ENCODE results near the gene TGM2.

DNA sequence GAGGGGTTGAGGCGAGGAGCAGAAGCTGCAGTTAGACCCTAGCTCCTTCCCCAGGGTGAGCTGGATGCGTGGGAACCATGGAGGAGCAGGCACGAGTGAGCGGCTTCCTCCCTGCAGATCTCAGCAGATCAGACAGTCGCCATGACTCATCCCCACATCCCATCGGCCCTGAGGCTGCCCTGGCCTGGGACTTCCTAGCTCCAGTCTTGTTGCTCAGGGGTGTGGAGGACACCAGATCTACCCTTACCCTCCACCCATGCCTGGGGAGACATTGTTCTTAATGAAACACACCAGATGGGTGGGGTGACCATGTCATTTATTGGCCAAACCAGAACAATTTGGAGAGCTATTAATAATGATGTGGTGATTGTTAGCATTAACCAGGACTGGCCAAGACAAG lies 36.3 kb upstream of the TGM2 start:
- TF ChIP-seq GATA2 (IDR thresholded peaks at IDR 0.05; ENCODE audit: low read depth, low read length): no peak
- TF ChIP-seq GATA3 (IDR thresholded peaks at IDR 0.05; ENCODE audit: low read depth, low read length): no peak
